ENCODE measurements around the gene RPS15.

The RPS15 gene

GRCh38 chr19:1420590-1420989 lies 17.6 kb upstream of the RPS15 start:
- DNase-seq = no peak

DNA sequence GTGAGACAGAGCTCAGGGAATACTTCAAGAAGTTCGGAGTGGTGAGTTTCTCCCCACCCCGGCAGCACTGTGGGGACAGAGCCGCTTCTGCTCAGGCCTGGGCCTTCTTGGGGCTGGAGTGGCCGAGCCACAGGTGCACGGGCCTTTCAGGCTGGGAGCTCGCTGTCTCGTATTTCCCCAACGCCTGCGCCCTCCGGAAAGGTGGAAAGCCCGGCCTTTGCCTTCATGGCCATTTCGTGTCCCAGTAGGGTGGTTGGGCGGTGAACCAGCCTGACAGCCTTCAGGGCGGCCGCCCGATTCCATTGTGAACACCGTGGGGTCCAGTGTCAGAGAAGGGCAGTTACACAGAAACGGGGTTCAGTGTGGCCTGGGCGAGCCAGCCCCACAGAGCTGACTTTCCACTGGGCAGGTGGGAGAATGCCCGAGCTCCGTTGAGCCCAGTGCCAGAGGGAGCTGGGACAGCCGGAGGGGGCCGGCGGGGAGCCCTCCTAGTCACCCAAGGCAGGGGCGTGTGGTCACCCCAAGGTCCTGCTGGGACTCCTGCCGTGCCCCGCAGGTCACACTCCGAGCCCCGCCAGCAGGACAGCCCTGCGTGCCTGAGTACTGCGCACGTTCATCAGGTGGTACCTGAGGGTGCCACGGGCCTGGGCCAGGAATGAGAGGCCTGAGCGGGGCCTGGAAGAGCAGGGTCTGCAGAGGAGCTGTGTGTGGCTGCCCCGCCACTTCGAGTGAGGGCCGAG lies 16.8 kb upstream of the RPS15 start:
- no peak for DNase-seq

- DNase-seq = no peak
Observed at GRCh38 chr19:1421958-1422305, 16.3 kb upstream of the RPS15 start.

DNA sequence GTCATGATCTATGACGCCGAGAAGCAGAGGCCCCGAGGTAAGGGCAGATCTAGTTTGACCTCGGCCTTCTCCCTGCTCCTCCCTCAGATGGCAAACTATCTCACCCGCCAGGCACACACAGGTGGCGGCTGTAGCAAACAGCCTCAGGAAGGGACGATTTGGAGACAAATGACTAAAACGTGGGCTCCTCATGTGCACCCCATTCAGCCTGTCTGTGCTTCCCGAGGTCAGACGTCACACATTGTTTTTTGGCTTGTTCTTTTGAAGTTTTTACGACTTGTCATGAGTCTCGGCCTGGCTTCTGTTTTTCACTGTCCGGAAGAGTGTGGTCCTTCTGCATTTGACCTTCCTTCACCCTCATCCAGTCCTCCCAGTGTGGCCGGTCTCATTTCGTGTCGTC lies 15.8 kb upstream of the RPS15 start:
- DNase-seq = no peak

DNA sequence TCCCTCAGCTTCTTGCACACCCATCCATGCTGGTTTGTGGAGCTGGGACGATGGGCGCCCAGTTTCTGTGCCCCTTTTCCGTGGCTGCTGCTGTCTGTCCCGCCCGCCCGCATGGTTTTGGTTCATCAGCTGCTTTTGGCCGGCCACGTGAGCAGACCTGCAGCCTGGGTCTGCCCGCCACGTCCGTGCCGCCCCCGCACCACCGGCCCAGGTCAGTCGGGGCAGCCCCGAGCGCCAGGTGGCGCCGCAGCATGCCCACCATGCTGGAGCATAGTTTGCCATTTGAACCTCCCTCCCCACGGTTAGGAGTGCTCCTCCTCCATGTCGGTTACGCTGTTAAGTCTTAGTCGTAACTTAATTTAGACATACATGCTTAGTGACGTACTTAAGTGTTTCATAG lies 15.3 kb upstream of the RPS15 start:
- no peak for DNase-seq

DNA sequence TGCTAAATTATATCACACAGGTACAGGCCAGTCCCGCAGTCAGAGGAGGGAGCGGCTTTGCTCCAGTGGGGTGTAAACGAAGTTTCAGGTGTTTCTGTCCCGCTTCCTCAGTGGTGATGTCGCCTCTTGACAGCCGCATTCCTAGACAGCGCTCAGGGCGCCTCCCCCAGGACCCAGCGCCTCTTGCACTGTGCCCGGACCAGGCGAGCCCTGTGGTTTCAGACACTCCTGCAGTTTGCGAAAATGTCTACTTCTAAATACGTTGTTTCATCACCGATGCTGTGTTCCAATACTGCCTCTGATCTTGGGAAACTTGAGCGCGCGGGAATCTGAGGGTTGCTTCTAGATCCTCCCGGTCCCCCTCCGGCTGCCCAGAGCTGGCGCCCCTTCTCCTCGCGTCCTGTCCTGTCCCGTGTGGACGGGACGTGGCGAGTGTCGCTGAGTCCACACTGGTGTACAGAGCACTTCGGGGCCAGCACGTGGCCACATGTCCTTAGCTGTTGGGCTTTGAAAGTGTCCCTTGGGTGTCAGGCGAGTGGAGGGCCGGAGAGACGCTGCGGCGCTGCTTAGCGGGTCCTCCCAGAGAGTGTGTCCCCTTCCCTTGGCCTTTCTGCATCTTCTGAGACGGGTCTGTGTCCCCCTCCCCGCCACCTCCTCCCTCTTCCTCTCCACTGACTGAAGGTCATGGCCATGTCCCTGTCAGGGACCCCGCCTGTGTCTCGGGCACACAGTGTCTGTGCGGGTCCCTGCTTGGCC lies 14.6 kb upstream of the RPS15 start:
- no peak for DNase-seq

- DNase-seq = no peak
Observed at GRCh38 chr19:1424192-1424955, 13.8 kb upstream of the RPS15 start.

DNA sequence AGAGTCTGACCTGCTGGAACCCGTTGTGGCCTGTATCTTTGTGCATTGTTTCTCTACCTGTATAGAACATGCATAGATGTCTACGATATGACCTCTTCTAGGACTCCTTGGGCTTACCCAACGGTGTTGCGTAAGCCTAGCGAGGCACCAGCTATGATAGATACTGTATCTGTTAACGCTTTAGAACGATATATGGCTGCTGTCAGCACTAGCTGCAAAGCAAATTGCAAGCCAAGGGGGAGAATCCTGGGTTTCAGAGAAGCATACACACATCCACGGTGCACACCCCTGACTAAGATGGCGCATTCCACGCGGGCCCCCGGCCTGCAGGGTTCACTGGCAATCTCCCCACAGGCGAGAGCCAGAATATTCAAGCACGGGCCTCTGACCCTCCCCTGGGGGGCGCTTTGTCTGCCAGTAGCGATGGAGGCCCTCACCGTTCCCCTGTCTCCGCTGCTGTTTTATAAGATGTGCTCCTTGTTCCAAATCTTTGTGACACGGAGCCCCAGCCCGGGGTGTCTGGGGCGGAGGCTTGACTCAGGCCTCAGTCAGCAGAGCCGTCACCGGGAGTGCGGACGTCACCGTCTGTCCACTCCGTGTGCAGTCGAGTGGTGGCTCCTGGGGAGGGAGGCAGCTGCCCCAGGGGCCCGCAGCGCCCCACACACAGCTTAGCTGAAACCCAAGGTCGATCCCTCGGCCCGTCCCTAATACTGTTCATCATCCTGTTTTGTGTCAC lies 12.9 kb upstream of the RPS15 start:
- DNase-seq = no peak

DNA sequence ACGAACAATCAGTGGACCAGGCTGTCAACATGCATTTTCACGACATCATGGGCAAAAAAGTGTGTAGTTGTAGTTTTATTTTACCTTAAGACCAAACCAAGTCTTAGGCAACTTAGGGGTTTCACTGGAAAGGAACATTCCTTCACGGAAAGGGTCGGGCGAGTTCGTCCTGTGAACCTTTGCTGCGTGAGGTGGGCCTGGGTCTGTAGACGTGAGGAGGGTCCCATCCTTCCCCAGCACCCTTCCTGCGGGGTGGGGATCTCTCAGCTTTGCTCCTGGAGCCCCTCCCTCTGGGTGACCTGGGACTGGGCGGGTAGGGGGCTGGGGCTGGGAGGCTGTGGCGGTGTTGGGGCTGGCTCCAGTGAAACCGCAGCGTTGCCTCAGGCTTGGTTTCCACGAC lies 12.3 kb upstream of the RPS15 start:
- DNase-seq = no peak

GRCh38 chr19:1426736-1427135 lies 11.5 kb upstream of the RPS15 start:
- DNase-seq = no peak

DNA sequence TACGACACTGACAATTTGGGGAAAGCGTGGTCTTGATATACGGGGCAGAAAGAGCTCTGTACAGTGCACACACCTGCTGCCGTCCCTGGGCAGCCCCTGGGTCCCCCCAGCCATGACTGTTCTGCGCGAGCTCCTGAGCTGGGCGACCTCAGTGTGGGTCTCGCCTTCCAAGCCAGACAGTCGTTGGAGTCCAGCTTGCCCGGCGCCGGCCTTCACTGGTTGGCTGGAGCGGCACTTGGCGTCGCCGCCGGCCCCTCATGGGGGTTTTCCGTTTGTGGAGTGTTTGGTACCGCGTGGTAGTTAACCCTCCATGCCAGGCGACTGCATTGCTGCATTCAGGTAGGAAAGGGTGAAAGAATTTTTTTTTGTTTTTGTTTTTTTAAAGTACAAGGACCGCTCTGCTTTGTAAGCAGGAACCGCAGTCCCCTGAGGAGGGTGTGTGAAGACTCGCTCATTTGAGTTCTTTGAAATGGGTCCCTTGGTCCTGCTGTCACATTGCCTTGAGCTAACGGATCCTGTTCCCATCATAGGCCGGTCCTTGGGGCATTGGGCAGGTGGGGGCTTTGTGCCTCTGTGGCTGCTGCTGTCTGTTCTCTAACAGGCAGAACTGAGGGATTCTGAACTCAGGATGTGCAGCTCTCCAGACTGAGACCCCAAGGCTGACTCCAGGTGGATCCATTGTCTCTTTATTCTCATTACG lies 10.8 kb upstream of the RPS15 start:
- no peak for DNase-seq

DNA sequence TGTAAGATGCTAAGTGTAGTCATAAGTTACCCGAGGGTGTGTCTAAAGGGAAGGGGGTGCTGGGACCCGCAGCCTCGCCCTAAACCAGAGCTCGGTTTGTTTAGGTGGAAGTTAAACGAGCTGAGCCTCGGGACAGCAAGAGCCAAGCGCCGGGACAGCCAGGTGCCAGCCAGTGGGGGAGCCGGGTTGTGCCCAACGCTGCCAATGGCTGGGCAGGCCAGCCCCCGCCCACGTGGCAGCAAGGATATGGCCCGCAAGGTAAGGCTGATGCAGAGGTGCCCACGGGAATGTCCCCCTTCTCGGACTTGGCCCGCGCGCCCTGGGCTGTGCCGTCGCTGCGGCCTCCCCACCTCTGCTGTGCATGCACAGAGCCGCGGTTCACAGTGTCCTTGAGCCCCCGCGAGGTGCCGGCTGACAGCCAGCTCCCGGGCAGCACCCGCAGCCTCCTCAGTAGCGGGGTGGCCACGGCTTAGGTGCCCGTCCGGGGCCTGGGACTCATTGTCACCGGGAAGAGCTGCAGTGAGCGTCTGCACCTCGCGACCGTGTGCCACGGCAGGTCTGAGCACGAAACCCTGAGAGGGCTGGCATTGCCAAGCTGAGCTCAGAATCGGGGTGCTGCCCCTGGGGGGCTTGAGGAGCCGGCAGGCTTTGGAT lies 9.3 kb upstream of the RPS15 start:
- no peak for DNase-seq

DNA sequence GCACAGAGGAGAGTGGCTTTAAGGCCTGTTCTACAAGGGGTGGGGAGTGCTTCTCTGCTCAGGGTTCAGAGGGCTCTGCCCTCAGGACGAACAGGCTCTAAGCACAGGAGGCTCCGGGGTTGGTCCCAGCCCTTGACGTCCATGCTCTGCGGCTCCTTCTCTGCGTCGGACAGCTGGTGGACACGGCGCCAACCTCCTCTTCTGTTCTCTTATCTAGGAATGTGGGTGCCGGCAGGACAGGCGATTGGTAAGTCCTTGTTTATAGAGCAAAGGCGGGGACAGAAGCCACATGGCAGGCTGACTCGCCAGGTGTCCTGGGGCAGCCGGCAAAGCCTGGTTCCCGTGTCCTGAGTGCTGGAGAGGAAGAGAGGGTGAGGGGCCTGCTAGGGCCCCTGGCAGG lies 8.4 kb upstream of the RPS15 start:
- DNase-seq = no peak

DNA sequence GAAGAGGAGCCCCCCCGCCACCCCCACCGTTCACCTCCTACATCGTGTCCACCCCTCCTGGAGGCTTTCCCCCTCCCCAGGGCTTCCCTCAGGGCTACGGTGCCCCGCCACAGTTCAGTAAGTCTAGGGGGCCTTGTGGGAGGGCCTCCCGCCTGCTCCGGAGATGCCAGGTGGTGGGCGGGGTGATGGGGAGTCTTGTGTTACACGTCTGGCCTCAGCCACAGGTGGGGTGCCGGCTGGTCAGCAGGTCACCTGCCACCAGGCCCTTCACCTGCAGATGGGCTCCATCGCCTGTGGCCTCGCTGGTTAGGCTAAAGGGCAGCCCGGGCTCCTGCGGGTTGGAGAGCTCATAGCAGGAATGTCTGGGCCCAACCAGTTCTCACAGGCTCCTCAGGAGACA lies 8.0 kb upstream of the RPS15 start:
- no peak for DNase-seq

DNA sequence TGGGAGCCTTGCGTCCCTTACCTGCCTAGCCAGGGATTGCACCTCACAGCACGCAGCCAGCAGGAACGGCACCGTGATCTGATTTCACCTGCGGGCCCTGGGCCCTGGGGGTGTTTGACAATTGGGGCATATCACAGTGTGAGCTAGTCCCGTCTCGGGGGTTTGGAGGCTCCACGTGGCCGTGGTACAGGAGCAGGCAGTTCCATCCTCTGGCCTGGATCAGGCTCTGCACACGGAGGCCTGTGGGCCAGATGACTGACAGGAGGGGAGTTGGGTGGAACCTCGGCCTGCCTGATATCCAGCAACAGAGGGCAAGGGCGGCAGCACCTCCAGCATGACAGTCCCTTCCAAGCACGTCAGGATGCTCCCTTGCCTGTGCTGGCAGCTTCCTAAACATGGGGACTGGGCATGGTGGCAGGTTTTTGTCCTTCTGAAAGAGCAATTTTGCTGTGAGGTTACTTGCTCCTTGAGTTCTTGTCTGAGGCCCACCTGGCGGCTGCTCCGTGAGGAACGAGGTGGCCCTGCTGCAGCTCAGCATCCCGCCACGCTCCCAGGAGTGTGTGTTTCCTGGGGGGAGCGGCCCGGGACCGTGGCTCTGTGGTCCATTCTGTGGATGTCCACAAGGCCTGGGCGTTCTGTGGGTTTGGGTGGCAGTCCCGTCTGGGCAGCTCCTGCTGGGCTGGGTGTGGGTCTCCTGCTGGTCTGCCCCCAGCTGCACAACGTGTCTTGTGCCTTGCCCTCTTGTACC lies 6.3 kb upstream of the RPS15 start:
- DNase-seq = no peak

DNA sequence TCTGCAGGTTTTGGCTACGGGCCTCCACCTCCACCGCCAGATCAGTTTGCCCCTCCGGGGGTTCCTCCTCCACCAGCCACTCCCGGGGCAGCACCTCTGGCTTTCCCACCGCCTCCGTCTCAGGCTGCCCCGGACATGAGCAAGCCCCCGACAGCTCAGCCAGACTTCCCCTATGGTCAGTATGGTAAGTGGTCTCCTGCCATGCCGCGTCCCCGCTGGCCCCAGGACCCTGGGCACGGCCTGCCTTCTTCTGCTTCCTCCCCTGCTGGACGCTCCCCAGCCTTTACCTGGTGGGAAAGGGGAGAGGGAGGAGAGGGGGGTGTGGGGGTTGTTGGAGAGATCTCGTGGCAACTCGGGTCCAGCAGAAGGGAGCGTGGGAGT lies 5.7 kb upstream of the RPS15 start:
- no peak for DNase-seq

GRCh38 chr19:1433119-1434039 lies 4.8 kb upstream of the RPS15 start:
- DNase-seq = no peak

- DNase-seq = no peak
Observed at GRCh38 chr19:1434040-1434366, 4.2 kb upstream of the RPS15 start.

GRCh38 chr19:1434577-1435060 lies 3.6 kb upstream of the RPS15 start:
- no peak for DNase-seq

- DNase-seq = no peak
Observed at GRCh38 chr19:1435378-1435989, 2.7 kb upstream of the RPS15 start.

Data from CD4-positive, alpha-beta T cell treated with Interleukin-12 subunit alpha and Interleukin-12 subunit beta, for 1 hour (primary cell).